Activated naive CD8-positive, alpha-beta T cell treated with anti-CD3 and anti-CD28 coated beads for 36 hours (primary cell): ENCODE results near the gene PSMG3. TPM values are rescaled to one million over a fixed set of nuclear protein-coding genes. Genes with fewer than 3 reads are reported as not detected.
"Not testable (repeated sequence)": the region's sequence is repeated elsewhere in the genome, so short reads cannot be mapped to it uniquely, and the experiment has no call there.

Source experiments
- DNase-seq: peaks from one replicate; pipeline ENCODE4 v3.0.0; 2021
- H3K27ac Mint-ChIP-seq: one replicate; pipeline ENCODE4 v1.8.0; 2022; ENCODE audit warnings: mild to moderate bottlenecking, moderate library complexity, mixed read lengths
- H3K27me3 Mint-ChIP-seq: one replicate; pipeline ENCODE4 v1.8.0; 2022; ENCODE audit warnings: mild to moderate bottlenecking, mixed read lengths
- H3K36me3 Mint-ChIP-seq: one replicate; pipeline ENCODE4 v1.8.0; 2021; ENCODE audit warnings: mild to moderate bottlenecking, mixed read lengths
- H3K4me1 Mint-ChIP-seq: one replicate; pipeline ENCODE4 v1.8.0; 2021; ENCODE audit warnings: mixed read lengths
- H3K4me3 Mint-ChIP-seq: one replicate; pipeline ENCODE4 v1.8.0; 2022; ENCODE audit warnings: mild to moderate bottlenecking, moderate library complexity, mixed read lengths
- H3K9me3 Mint-ChIP-seq: one replicate; pipeline ENCODE4 v1.8.0; 2022; ENCODE audit warnings: mixed read lengths
- total RNA-seq, 2 experiments: library from RNA; stranded (reverse); gene quantifications; one replicate each; pipeline ENCODE4 v1.2.3, GENCODE V29; 2021

Gene PSMG3
- total RNA-seq, 2 experiments from 2014 or later = 55.1 to 57.0 TPM

- H3K4me3 Mint-ChIP-seq = peak overlapping the region; percentile 87
- H3K4me1 Mint-ChIP-seq = peaks cover 24% of the 10 kb centered on the region
- H3K36me3 Mint-ChIP-seq = peaks cover 8% of the 10 kb centered on the region
- peak; percentile 67 for DNase-seq
- peak overlapping the region; percentile 90 for H3K27ac Mint-ChIP-seq
- H3K9me3 Mint-ChIP-seq = no peaks in the 10 kb centered on the region
- H3K27me3 Mint-ChIP-seq = no peaks in the 10 kb centered on the region
These were observed 37.2 kb downstream of the PSMG3 start for GRCh38 chr7:1532456-1533254.

DNA sequence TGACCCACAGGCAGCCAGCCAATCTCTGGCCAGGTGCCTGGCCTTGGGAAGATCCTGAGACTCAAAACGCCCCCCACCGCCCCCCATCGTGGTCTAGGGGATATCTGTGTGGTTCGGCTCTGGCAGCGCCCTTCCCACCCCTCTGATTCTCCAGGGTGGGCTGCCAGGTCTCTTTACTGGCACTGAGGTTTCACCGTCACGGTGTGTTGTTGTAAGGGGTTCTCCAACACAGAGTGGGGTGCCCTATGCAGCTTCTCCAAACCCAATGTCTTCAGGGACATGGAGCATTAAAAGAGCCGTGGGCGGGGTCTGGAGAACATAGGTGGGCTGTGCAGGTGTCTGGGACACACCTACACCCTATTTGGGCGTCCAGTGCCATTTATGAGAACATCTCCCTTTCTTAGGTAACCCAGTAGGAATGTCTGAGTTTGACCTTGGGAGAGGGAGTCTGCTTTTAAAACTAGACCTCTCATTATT lies 37.8 kb downstream of the PSMG3 start:
- H3K9me3 Mint-ChIP-seq = no peaks in the 10 kb centered on the region
- H3K4me1 Mint-ChIP-seq = peaks cover 24% of the 10 kb centered on the region
- H3K36me3 Mint-ChIP-seq = peaks cover 8% of the 10 kb centered on the region
- H3K27me3 Mint-ChIP-seq = no peaks in the 10 kb centered on the region
- DNase-seq = no peak
- H3K4me3 Mint-ChIP-seq = peak overlapping the region; percentile 87
- H3K27ac Mint-ChIP-seq = peak overlapping the region; percentile 90

- Mint-ChIP-seq H3K9me3 (no peaks in the 10 kb centered on the region), H3K4me3 (peak overlapping the region; percentile 87), H3K4me1 (peaks cover 23% of the 10 kb centered on the region), H3K27me3 (no peaks in the 10 kb centered on the region), H3K36me3 (peaks cover 7% of the 10 kb centered on the region), H3K27ac (peak overlapping the region; percentile 90)
- peak; percentile 41 for DNase-seq
These were observed 38.4 kb downstream of the PSMG3 start for GRCh38 chr7:1531263-1531978.

GRCh38 chr7:1530946-1531262 lies 38.9 kb downstream of the PSMG3 start:
- H3K4me3 Mint-ChIP-seq = no peak overlapping the region
- H3K27me3 Mint-ChIP-seq = peaks cover 1% of the 10 kb centered on the region
- no peak for DNase-seq
- H3K27ac Mint-ChIP-seq = no peak overlapping the region
- peaks cover 6% of the 10 kb centered on the region for H3K36me3 Mint-ChIP-seq
- H3K9me3 Mint-ChIP-seq = no peaks in the 10 kb centered on the region
- H3K4me1 Mint-ChIP-seq = peaks cover 22% of the 10 kb centered on the region

DNA sequence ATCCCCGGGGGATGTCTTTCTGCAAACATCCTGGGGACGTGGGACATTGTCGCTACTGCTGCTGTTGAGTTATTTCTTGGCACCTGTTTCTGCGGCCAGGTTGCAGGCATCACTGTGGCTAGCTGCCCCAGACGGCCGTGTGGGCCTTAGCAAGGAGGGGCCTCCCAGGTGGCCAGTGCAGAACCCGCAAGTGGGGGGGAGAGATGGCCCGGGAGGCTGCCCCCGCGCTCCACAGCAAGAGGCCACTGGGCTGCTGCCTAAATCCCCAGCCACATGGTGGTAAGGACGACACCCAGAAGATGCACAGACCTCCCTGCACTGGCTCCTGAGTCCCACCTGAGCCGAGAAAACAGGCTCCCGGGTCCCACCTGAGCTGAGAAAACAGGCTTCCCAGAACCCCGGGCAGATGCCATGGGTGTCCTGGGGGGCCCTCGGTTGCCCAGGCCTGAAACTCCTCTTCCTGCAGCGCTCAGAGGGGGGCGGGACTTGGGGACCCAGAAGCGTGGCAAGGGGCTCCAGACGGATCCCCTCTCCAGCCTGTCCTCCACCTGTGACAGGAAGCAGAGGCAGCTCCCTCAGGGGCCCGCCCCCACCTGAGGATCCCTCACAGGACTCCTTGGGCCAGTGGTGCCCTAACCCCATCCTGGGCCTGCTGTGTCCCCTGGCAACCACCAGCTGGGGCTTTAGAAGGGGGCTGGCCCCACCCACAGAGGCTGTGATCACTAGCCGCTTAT lies 40.3 kb downstream of the PSMG3 start:
- Mint-ChIP-seq H3K4me3 (peak overlapping the region; percentile 63), H3K36me3 (peaks cover 6% of the 10 kb centered on the region), H3K27me3 (peaks cover 6% of the 10 kb centered on the region), H3K4me1 (peaks cover 22% of the 10 kb centered on the region), H3K27ac (no peak overlapping the region), H3K9me3 (no peaks in the 10 kb centered on the region)
- DNase-seq = no peak

DNA sequence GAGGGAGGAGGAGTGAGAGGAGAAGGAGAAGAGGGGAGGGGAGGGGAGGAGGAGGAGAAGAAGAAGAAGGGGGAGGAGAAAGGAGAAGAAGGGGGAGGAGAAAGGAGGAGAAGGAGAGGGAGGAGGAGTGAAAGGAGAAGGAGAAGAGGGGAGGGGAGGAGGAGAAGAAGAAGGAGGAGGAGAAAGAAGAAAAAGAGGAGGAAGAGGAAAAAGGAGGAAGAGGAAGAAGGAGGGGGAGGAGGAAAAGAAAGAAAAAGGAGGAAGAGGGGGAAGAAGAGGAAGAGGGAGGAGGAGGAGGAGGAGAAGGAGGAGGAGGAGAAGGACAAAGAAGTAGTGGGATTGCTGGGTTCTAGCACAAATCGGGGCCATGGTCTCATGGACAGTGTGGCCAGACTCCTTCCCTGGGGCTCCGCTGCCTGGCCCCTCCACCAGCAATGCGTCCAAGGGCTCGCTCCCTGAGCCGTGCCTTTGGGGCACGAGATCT lies 43.5 kb downstream of the PSMG3 start:
- DNase-seq = no peak
- peaks cover 5% of the 10 kb centered on the region for H3K4me1 Mint-ChIP-seq
- no peaks in the 10 kb centered on the region for H3K36me3 Mint-ChIP-seq
- peaks cover 6% of the 10 kb centered on the region for H3K27me3 Mint-ChIP-seq
- no peak overlapping the region for H3K4me3 Mint-ChIP-seq
- H3K27ac Mint-ChIP-seq = no peak overlapping the region
- no peaks in the 10 kb centered on the region for H3K9me3 Mint-ChIP-seq

DNA sequence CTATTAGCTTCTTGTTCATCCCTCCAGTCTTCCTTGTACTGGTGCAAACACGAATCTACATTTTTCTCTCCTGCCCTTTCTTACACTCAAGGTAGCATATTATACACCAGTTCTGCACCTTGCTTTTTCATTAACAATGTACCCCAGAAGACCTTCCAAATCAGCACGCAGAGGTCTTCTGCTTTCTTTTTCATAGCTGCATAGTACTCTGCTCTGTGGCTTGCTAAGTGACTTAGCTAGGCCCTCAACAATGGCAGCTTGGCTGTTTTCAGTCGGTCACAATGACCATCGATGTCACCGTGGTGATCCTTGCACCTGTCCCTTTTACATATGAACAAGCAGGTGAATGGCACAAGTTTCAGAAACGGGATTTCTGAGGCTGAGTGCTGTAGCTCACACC lies 44.4 kb downstream of the PSMG3 start:
- Mint-ChIP-seq H3K27ac (no peak overlapping the region), H3K4me3 (no peak overlapping the region), H3K36me3 (no peaks in the 10 kb centered on the region), H3K27me3 (peaks cover 6% of the 10 kb centered on the region), H3K9me3 (no peaks in the 10 kb centered on the region), H3K4me1 (peaks cover 6% of the 10 kb centered on the region)
- no peak for DNase-seq

GRCh38 chr7:1523844-1524243 lies 46.0 kb downstream of the PSMG3 start:
- DNase-seq = no peak
- Mint-ChIP-seq H3K27me3 (peaks cover 6% of the 10 kb centered on the region), H3K4me3 (no peak overlapping the region), H3K36me3 (no peaks in the 10 kb centered on the region), H3K4me1 (peaks cover 6% of the 10 kb centered on the region), H3K9me3 (peaks cover 5% of the 10 kb centered on the region), H3K27ac (no peak overlapping the region)

- no peaks in the 10 kb centered on the region for H3K36me3 Mint-ChIP-seq
- no peak for DNase-seq
- no peak overlapping the region for H3K27ac Mint-ChIP-seq
- H3K9me3 Mint-ChIP-seq = peaks cover 5% of the 10 kb centered on the region
- no peak overlapping the region for H3K4me3 Mint-ChIP-seq
- peaks cover 6% of the 10 kb centered on the region for H3K4me1 Mint-ChIP-seq
- peaks cover 6% of the 10 kb centered on the region for H3K27me3 Mint-ChIP-seq
These were observed 46.6 kb downstream of the PSMG3 start for GRCh38 chr7:1523208-1523607.

- Mint-ChIP-seq H3K4me3 (no peak overlapping the region), H3K36me3 (no peaks in the 10 kb centered on the region), H3K9me3 (peaks cover 5% of the 10 kb centered on the region), H3K27me3 (peaks cover 6% of the 10 kb centered on the region), H3K4me1 (peaks cover 6% of the 10 kb centered on the region), H3K27ac (no peak overlapping the region)
- DNase-seq = no peak
These were observed 48.4 kb downstream of the PSMG3 start for GRCh38 chr7:1521456-1521855.

DNA sequence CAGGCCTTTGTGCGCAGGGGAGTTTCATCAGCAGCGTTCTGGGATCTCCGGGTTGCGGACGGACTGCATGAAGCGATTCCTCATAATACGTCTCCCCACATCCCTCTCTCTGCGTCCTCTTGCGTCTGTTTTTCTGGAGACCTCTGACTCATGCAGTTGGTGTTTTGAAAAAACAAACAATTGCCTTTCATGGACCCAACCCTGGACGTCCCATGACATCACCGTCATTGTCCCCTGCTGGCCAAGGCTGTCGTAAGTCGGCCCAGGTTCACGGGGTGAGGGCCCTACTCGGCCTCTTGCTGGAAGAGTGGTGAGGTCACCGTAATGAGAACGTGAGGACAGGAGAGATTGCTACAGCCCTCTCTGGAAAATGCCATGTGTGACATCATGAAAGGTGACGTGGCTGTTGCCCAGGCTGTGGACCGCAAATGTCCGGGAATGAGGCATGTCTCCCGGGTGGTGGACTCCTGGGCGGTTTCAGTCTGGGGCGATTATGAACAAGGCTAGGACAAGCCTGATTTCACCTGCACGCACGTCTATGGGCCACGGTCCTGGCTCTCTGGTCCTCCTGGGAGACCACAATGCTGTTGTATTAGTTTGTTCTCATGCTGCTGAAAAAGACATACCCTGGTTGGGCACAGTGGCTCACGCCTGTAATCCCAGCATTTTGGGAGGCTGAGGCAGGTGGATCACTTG lies 49.1 kb downstream of the PSMG3 start:
- peaks cover 3% of the 10 kb centered on the region for H3K27me3 Mint-ChIP-seq
- no peak for DNase-seq
- peaks cover 6% of the 10 kb centered on the region for H3K4me1 Mint-ChIP-seq
- peaks cover 5% of the 10 kb centered on the region for H3K9me3 Mint-ChIP-seq
- no peak overlapping the region for H3K4me3 Mint-ChIP-seq
- no peak overlapping the region for H3K27ac Mint-ChIP-seq
- no peaks in the 10 kb centered on the region for H3K36me3 Mint-ChIP-seq

DNA sequence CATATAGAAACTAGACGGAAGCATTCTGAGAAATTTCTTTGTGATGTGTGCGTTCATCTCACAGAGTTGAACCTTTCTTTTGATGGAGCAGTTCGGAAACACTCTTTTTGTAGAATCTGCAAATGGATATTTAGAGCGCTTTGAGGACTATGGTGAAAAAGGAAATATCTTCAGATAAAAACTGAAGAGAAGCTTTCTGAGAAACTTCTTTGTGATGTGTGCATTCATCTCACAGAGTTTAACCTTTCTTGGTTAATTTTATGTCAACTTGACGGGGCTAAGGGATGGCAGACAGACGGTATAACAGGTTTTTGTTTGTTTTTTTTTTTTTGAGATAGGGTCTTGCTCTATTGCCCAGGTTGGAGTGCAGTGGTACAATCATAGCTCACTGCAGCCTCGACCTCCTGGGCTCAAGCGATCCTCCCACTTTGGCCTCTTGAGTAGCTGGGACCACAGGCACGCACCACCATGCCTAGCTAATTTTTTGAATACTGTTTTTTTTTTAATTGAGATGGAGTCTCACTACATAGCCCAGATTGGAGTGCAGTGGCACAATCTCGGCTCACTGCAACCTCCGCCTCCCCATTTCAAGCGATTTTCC lies 50.4 kb downstream of the PSMG3 start:
- H3K9me3 Mint-ChIP-seq, H3K36me3 Mint-ChIP-seq, H3K27me3 Mint-ChIP-seq, DNase-seq, H3K27ac Mint-ChIP-seq, H3K4me3 Mint-ChIP-seq, H3K4me1 Mint-ChIP-seq: not testable (repeated sequence)
